Measurements from ENCODE around the gene RANBP6.

The RANBP6 gene

GRCh38 chr9:6007058-6007769, 8.2 kb downstream of the RANBP6 start:
- peak; percentile 81 to 89 for DNase-seq

GRCh38 chr9:6006749-6007057, 8.7 kb downstream of the RANBP6 start:
- DNase-seq = no peak

GRCh38 chr9:6000955-6001354, 14.5 kb downstream of the RANBP6 start:
- DNase-seq = no peak

- DNase-seq = no peak
Observed at GRCh38 chr9:5999443-6000101, 15.9 kb downstream of the RANBP6 start.

- DNase-seq = no peak
Observed at GRCh38 chr9:5994493-5994892, 20.9 kb downstream of the RANBP6 start.

GRCh38 chr9:5988265-5988664, 27.2 kb downstream of the RANBP6 start:
- no peak for DNase-seq

GRCh38 chr9:5983042-5983441, 32.4 kb downstream of the RANBP6 start:
- DNase-seq = no peak

GRCh38 chr9:5982317-5982716, 33.1 kb downstream of the RANBP6 start:
- no peak for DNase-seq

- DNase-seq = no peak
Observed at GRCh38 chr9:5978523-5978922, 36.9 kb downstream of the RANBP6 start.

- no peak for DNase-seq
Observed at GRCh38 chr9:5976674-5977397, 38.6 kb downstream of the RANBP6 start.

GRCh38 chr9:5971740-5972139, 43.7 kb downstream of the RANBP6 start:
- no peak for DNase-seq

Measured in NCI-H1930 (cell line).